Inflammatory macrophage treated with lipopolysaccharide for 4 hours (primary cell): ENCODE measurements around the gene HS6ST1.

Experiments used
- DNase-seq: peaks from one replicate; pipeline ENCODE4 v3.0.0-alpha.2; 2020

HS6ST1 gene

GRCh38 chr2:128308889-128309279, 9.8 kb downstream of the HS6ST1 start:
- no peak for DNase-seq

- no peak for DNase-seq
Measured at GRCh38 chr2:128308284-128308731, 10.4 kb downstream of the HS6ST1 start.

- no peak for DNase-seq
Measured at GRCh38 chr2:128307595-128307994, 11.1 kb downstream of the HS6ST1 start.

- DNase-seq: no peak
Measured at GRCh38 chr2:128306931-128307460, 11.7 kb downstream of the HS6ST1 start.

- DNase-seq: no peak
Measured at GRCh38 chr2:128306081-128306930, 12.4 kb downstream of the HS6ST1 start.

GRCh38 chr2:128305555-128306080, 13.1 kb downstream of the HS6ST1 start:
- DNase-seq: no peak

- no peak for DNase-seq
Measured at GRCh38 chr2:128304715-128305554, 13.7 kb downstream of the HS6ST1 start.

- no peak for DNase-seq
Measured at GRCh38 chr2:128304330-128304714, 14.3 kb downstream of the HS6ST1 start.

- no peak for DNase-seq
Measured at GRCh38 chr2:128303911-128304310, 14.8 kb downstream of the HS6ST1 start.

GRCh38 chr2:128303095-128303791, 15.4 kb downstream of the HS6ST1 start:
- DNase-seq: no peak

- DNase-seq: no peak
Measured at GRCh38 chr2:128302744-128303067, 16.0 kb downstream of the HS6ST1 start.

GRCh38 chr2:128302011-128302743, 16.5 kb downstream of the HS6ST1 start:
- no peak for DNase-seq

GRCh38 chr2:128301501-128301966, 17.1 kb downstream of the HS6ST1 start:
- DNase-seq: no peak

- DNase-seq: no peak
Measured at GRCh38 chr2:128301021-128301420, 17.6 kb downstream of the HS6ST1 start.

- DNase-seq: no peak
Measured at GRCh38 chr2:128300151-128301020, 18.3 kb downstream of the HS6ST1 start.

GRCh38 chr2:128299628-128300027, 19.0 kb downstream of the HS6ST1 start:
- DNase-seq: no peak

GRCh38 chr2:128298846-128299507, 19.7 kb downstream of the HS6ST1 start:
- DNase-seq: no peak

GRCh38 chr2:128298286-128298685, 20.4 kb downstream of the HS6ST1 start:
- DNase-seq: no peak

GRCh38 chr2:128293870-128294455, 24.7 kb downstream of the HS6ST1 start:
- DNase-seq: no peak

- DNase-seq: no peak
Measured at GRCh38 chr2:128293426-128293755, 25.3 kb downstream of the HS6ST1 start.
